ENCODE results near the gene C2orf68. TPM values are rescaled to one million over a fixed set of nuclear protein-coding genes. Genes with fewer than 3 reads are reported as not detected.
A peak's percentile ranks its signal among the peaks of the same experiment; 100 is the strongest.

C2orf68 gene
- polyA plus RNA-seq, 3 donors: 24.2 to 32.9 (median 30.7) TPM

GRCh38 chr2:85601771-85602475, 9.9 kb downstream of the C2orf68 start:
- no peak for TF ChIP-seq CTCF (IDR thresholded peaks at IDR 0.05)
- peak overlapping the region; percentile 85 to 91 for H3K4me3 Mint-ChIP-seq
- H3K79me2 ChIP-seq (ENCODE audit: insufficient read depth, low read length): peaks cover 14% of the 10 kb centered on the region
- peak overlapping the region in 6 of 7 donors; percentile 45 to 80 (median 73) for H3K27ac Mint-ChIP-seq
- H3K27me3 Mint-ChIP-seq (ENCODE audit: low read depth in 3 of 3): peaks cover 1 to 4% (median 3%) of the 10 kb centered on the region in 3 donors
- H3K4me2 ChIP-seq (replicated peaks; ENCODE audit: extremely low read depth, low read length, poor library complexity, severe bottlenecking): peak overlapping the region; percentile 99
- H3K9me3 Mint-ChIP-seq: no peaks in the 10 kb centered on the region
- peaks cover 25 to 48% of the 10 kb centered on the region in 2 donors for H3K36me3 ChIP-seq (replicated peaks in 1 of 2; ENCODE audit: control insufficient read depth in 1 of 2, insufficient read depth in 2 of 2, low read length in 2 of 2)
- peaks cover 42% of the 10 kb centered on the region for H3K4me1 Mint-ChIP-seq
- peak overlapping the region; percentile 89 for H2AFZ ChIP-seq (ENCODE audit: insufficient read depth, low read depth, low read length, poor library complexity, severe bottlenecking)
- no peaks in the 10 kb centered on the region for H3K27me3 ChIP-seq (ENCODE audit: control insufficient read depth in 2 of 2, insufficient read depth in 2 of 2, low read length in 2 of 2)
- WGBS (ENCODE audit: insufficient coverage): 1% methylated on average over 29 of the region's 36 CpGs
- H4K20me1 ChIP-seq (ENCODE audit: insufficient read depth, low read length): peaks cover 61% of the 10 kb centered on the region
- H3K9ac ChIP-seq (ENCODE audit: insufficient read depth, low read length, poor library complexity, severe bottlenecking): peak overlapping the region; percentile 69
- peaks cover 25 to 40% of the 10 kb centered on the region in 2 donors for H3K4me1 ChIP-seq (ENCODE audit: control insufficient read depth in 1 of 2, insufficient read depth in 2 of 2, low read length in 2 of 2)
- intact Hi-C loops (cut with micrococcal nuclease): loop anchor here (5.0 kb wide), 2 partner anchors 35 to 40 kb away; partner anchors contain the start of gene GGCX (in 1 of the 2)
- peak overlapping the region; percentile 58 to 95 (median 82) for H3K4me3 ChIP-seq (replicated peaks in 1 of 3; ENCODE audit: low read depth in 2 of 3, low read length in 3 of 3)
- no peak for DNase-seq
- H3K27ac ChIP-seq (ENCODE audit: low read depth in 1 of 2, low read length in 2 of 2): peak overlapping the region; percentile 17 to 63
- H3K9me3 ChIP-seq (replicated peaks in 1 of 2; ENCODE audit: control insufficient read depth in 1 of 2, insufficient read depth in 1 of 2, low read length in 2 of 2): no peaks in the 10 kb centered on the region
- peaks cover 29 to 36% of the 10 kb centered on the region in 2 donors for H3K36me3 Mint-ChIP-seq

- Histone ChIP-seq H3K4me1 (ENCODE audit: control insufficient read depth in 1 of 2, insufficient read depth in 2 of 2, low read length in 2 of 2) (peaks cover 33 to 48% of the 10 kb centered on the region in 2 donors), H3K4me3 (replicated peaks in 1 of 3; ENCODE audit: low read depth in 2 of 3, low read length in 3 of 3) (peak overlapping the region in 1 of 3 experiments; percentile 95), H3K79me2 (ENCODE audit: insufficient read depth, low read length) (peaks cover 22% of the 10 kb centered on the region), H2AFZ (ENCODE audit: insufficient read depth, low read depth, low read length, poor library complexity, severe bottlenecking) (no peak overlapping the region), H3K36me3 (replicated peaks in 1 of 2; ENCODE audit: control insufficient read depth in 1 of 2, insufficient read depth in 2 of 2, low read length in 2 of 2) (peaks cover 27 to 45% of the 10 kb centered on the region in 2 donors), H3K9me3 (replicated peaks in 1 of 2; ENCODE audit: control insufficient read depth in 1 of 2, insufficient read depth in 1 of 2, low read length in 2 of 2) (no peaks in the 10 kb centered on the region), H3K9ac (ENCODE audit: insufficient read depth, low read length, poor library complexity, severe bottlenecking) (peak overlapping the region; percentile 69), H3K27ac (ENCODE audit: low read depth in 1 of 2, low read length in 2 of 2) (peak overlapping the region in 1 of 2 donors; percentile 63), H3K4me2 (replicated peaks; ENCODE audit: extremely low read depth, low read length, poor library complexity, severe bottlenecking) (peak overlapping the region; percentile 99), H3K27me3 (ENCODE audit: control insufficient read depth in 2 of 2, insufficient read depth in 2 of 2, low read length in 2 of 2) (no peaks in the 10 kb centered on the region), H4K20me1 (ENCODE audit: insufficient read depth, low read length) (peaks cover 64% of the 10 kb centered on the region)
- TF ChIP-seq CTCF (IDR thresholded peaks at IDR 0.05): no peak
- intact Hi-C loops (cut with micrococcal nuclease): loop anchor here (5.0 kb wide), 2 partner anchors 34 to 39 kb away; partner anchors contain the start of gene GGCX (in 1 of the 2)
- Mint-ChIP-seq H3K36me3 (peaks cover 33 to 39% of the 10 kb centered on the region in 2 donors), H3K27me3 (ENCODE audit: low read depth in 3 of 3) (peaks cover 1 to 4% (median 3%) of the 10 kb centered on the region in 3 donors), H3K4me3 (peak overlapping the region; percentile 85 to 91), H3K27ac (peak overlapping the region in 3 of 7 donors; percentile 30 to 80 (median 42)), H3K9me3 (no peaks in the 10 kb centered on the region), H3K4me1 (peaks cover 48% of the 10 kb centered on the region)
- DNase-seq: no peak
- WGBS (ENCODE audit: insufficient coverage): 93% methylated on average over 3 of the region's 6 CpGs
Observed at GRCh38 chr2:85600951-85601770, 10.7 kb downstream of the C2orf68 start.

Measured in CD14-positive monocyte (primary cell).